Testis (tissue), 2 donors: ENCODE data around the gene MAB21L4.

Experiments
- CTCF ChIP-seq, 3 experiments: fragments of 450-650 bp in 2 of 3; fragments of 200-600 bp in 1 of 3; sonication (generic) in 1 of 3; IDR thresholded peaks; one replicate each; pipeline ENCODE4 v1.5.1; 2016 to 2019; ENCODE audit warnings: antibody characterized with exemption in 3 of 3, mild to moderate bottlenecking in 2 of 3, moderate library complexity in 1 of 3
- POLR2A ChIP-seq: fragments of 450-650 bp; IDR thresholded peaks from one replicate; pipeline ENCODE4 v1.6.1; 2017; ENCODE audit warnings: antibody characterized with exemption, mild to moderate bottlenecking, moderate library complexity

GRCh38 chr2:240861547-240861946 lies 34.4 kb downstream of the MAB21L4 start:
- TF ChIP-seq CTCF (IDR thresholded peaks at IDR 0.05) (no peak), POLR2A (no peak)
